ENCODE results near the gene HCST.

DNA sequence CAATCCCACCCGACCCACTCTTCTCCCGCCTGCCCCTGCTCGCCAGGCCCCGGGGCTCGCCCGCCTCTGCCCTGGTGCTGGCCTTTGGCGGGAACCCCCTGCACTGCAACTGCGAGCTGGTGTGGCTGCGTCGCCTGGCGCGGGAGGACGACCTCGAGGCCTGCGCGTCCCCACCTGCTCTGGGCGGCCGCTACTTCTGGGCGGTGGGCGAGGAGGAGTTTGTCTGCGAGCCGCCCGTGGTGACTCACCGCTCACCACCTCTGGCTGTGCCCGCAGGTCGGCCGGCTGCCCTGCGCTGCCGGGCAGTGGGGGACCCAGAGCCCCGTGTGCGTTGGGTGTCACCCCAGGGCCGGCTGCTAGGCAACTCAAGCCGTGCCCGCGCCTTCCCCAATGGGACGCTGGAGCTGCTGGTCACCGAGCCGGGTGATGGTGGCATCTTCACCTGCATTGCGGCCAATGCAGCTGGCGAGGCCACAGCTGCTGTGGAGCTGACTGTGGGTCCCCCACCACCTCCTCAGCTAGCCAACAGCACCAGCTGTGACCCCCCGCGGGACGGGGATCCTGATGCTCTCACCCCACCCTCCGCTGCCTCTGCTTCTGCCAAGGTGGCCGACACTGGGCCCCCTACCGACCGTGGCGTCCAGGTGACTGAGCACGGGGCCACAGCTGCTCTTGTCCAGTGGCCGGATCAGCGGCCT is 37.9 kb downstream of the HCST start:
- TF ChIP-seq CTCF (IDR thresholded peaks at IDR 0.05; ENCODE audit: insufficient read depth, low read length) (no peak), GABPA (IDR thresholded peaks at IDR 0.05; ENCODE audit: low read depth) (no peak), REST (IDR thresholded peaks at IDR 0.05; ENCODE audit: insufficient replicate concordance, low read depth) (no peak)

Data from HL-60 (cell line).